Trophoblast cell (in vitro differentiated cells and primary cell): ENCODE measurements around the gene ABCC4.

Experiments used
- DNase-seq, 2 donors: peaks; one replicate each; pipeline ENCODE4 v3.0.0-alpha.2; 2016
- H2AFZ ChIP-seq: 2 replicates; pipeline ENCODE4 v1.6.1; 2013; ENCODE audit warnings: low read length, moderate library complexity, mild to moderate bottlenecking; ENCODE audit not compliant: insufficient read depth, poor library complexity
- H2AK5ac ChIP-seq: 2 replicates; pipeline ENCODE4 v1.6.1; 2013; ENCODE audit warnings: mild to moderate bottlenecking, low read length
- H2BK120ac ChIP-seq: 2 replicates; pipeline ENCODE4 v1.6.1; 2013; ENCODE audit warnings: low read length, mild to moderate bottlenecking, moderate library complexity; ENCODE audit not compliant: insufficient read depth, poor library complexity
- H2BK12ac ChIP-seq: 2 replicates; pipeline ENCODE4 v1.6.1; 2013; ENCODE audit warnings: mild to moderate bottlenecking, low read length, moderate library complexity
- H2BK5ac ChIP-seq: 2 replicates; pipeline ENCODE4 v1.6.1; 2013; ENCODE audit warnings: low read length, low read depth, moderate library complexity, mild to moderate bottlenecking; ENCODE audit not compliant: poor library complexity
- H3K14ac ChIP-seq: 2 replicates; pipeline ENCODE4 v1.6.1; 2013; ENCODE audit warnings: mild to moderate bottlenecking, low read length
- H3K18ac ChIP-seq: 2 replicates; pipeline ENCODE4 v1.6.1; 2013; ENCODE audit warnings: mild to moderate bottlenecking, low read length
- H3K23ac ChIP-seq: 2 replicates; pipeline ENCODE4 v1.6.1; 2013; ENCODE audit warnings: low read length
- H3K27ac ChIP-seq: 2 replicates; pipeline ENCODE4 v1.5.1; 2013; ENCODE audit warnings: low read depth, mild to moderate bottlenecking, inconsistent platforms, low read length, moderate library complexity
- H3K27me3 ChIP-seq: 2 replicates; pipeline ENCODE4 v1.6.1; 2013; ENCODE audit warnings: inconsistent platforms, mild to moderate bottlenecking, low read length, moderate library complexity; ENCODE audit not compliant: insufficient read depth
- H3K36me3 ChIP-seq, 2 experiments: 1 replicate in 1 of 2; 2 replicates in 1 of 2; pipeline ENCODE4 v1.6.1; 2013; ENCODE audit warnings: low read length in 2 of 2, mild to moderate bottlenecking in 2 of 2, moderate library complexity in 1 of 2; ENCODE audit not compliant: insufficient read depth in 2 of 2, control insufficient read depth in 1 of 2
- H3K4ac ChIP-seq: 2 replicates; pipeline ENCODE4 v1.6.1; 2013; ENCODE audit warnings: low read depth, mild to moderate bottlenecking, low read length, moderate library complexity
- H3K4me1 ChIP-seq, 2 experiments: 1 replicate in 1 of 2; 2 replicates in 1 of 2; pipeline ENCODE4 v1.6.1; 2013; ENCODE audit warnings: low read length in 2 of 2, mild to moderate bottlenecking in 2 of 2, moderate library complexity in 1 of 2; ENCODE audit not compliant: insufficient read depth in 2 of 2, control insufficient read depth in 1 of 2
- H3K4me2 ChIP-seq: 2 replicates; pipeline ENCODE4 v1.6.1; 2013; ENCODE audit warnings: inconsistent platforms, mild to moderate bottlenecking, low read length, moderate library complexity
- H3K4me3 ChIP-seq: 2 replicates; pipeline ENCODE4 v1.5.1; 2013; ENCODE audit warnings: mild to moderate bottlenecking, low read depth, low read length, inconsistent platforms
- H3K79me1 ChIP-seq: one replicate; pipeline ENCODE4 v1.6.1; 2013; ENCODE audit warnings: low read length
- H3K79me2 ChIP-seq: 2 replicates; pipeline ENCODE4 v1.6.1; 2013; ENCODE audit warnings: low read length, mild to moderate bottlenecking; ENCODE audit not compliant: control insufficient read depth, insufficient read depth, poor library complexity
- H3K9ac ChIP-seq: 2 replicates; pipeline ENCODE4 v1.6.1; 2013; ENCODE audit warnings: mild to moderate bottlenecking, low read length
- H3K9me3 ChIP-seq: 2 replicates; pipeline ENCODE4 v1.6.1; 2013; ENCODE audit warnings: low read depth, mild to moderate bottlenecking, control low read depth, inconsistent platforms, low read length; ENCODE audit not compliant: insufficient read depth
- H4K12ac ChIP-seq: 2 replicates; pipeline ENCODE4 v1.6.1; 2013; ENCODE audit warnings: low read depth, mild to moderate bottlenecking, low read length, moderate library complexity
- H4K8ac ChIP-seq: 2 replicates; pipeline ENCODE4 v1.6.1; 2013; ENCODE audit warnings: low read depth, mild to moderate bottlenecking, low read length, moderate library complexity
- H4K91ac ChIP-seq: one replicate; pipeline ENCODE4 v1.6.1; 2013; ENCODE audit warnings: low read depth, mild to moderate bottlenecking, low read length, moderate library complexity
- WGBS: extraction: QIAGEN DNeasy Blood & Tissue Kit; methylation state at CpG from one replicate; pipeline ENCODE4 v1.1.7; 2013; ENCODE audit warnings: missing lambda C conversion rate; ENCODE audit not compliant: insufficient read length, insufficient coverage; ENCODE audit errors: extremely low coverage; 5-methylcytosine and 5-hydroxymethylcytosine counted together

The ABCC4 gene

GRCh38 chr13:95328386-95328785, 27.1 kb upstream of the ABCC4 start:
- Histone ChIP-seq H3K27me3 (no peaks in the 10 kb centered on the region), H3K4me3 (no peak overlapping the region), H3K18ac (no peak overlapping the region), H3K9me3 (no peaks in the 10 kb centered on the region), H3K4me1 (no peaks in the 10 kb centered on the region), H3K27ac (no peak overlapping the region), H4K12ac (no peak overlapping the region), H3K79me1 (no peaks in the 10 kb centered on the region), H2BK5ac (no peak overlapping the region), H3K4ac (no peak overlapping the region), H3K79me2 (no peaks in the 10 kb centered on the region), H4K91ac (no peak overlapping the region), H2BK120ac (no peak overlapping the region), H3K23ac (no peak overlapping the region), H2AFZ (no peak overlapping the region), H2BK12ac (no peak overlapping the region), H3K9ac (no peak overlapping the region), H2AK5ac (no peak overlapping the region), H4K8ac (no peak overlapping the region), H3K36me3 (no peaks in the 10 kb centered on the region), H3K4me2 (no peak overlapping the region), H3K14ac (no peak overlapping the region)
- no CpG with 5 or more reads among the region's 5 CpGs for WGBS
- no peak for DNase-seq

- Histone ChIP-seq H3K27me3 (no peaks in the 10 kb centered on the region), H2AK5ac (no peak overlapping the region), H3K18ac (no peak overlapping the region), H3K27ac (no peak overlapping the region), H4K91ac (no peak overlapping the region), H3K79me1 (no peaks in the 10 kb centered on the region), H3K36me3 (no peaks in the 10 kb centered on the region), H2BK5ac (no peak overlapping the region), H2AFZ (no peak overlapping the region), H3K4ac (no peak overlapping the region), H3K14ac (no peak overlapping the region), H3K9ac (no peak overlapping the region), H4K12ac (no peak overlapping the region), H2BK12ac (no peak overlapping the region), H3K79me2 (no peaks in the 10 kb centered on the region), H3K9me3 (no peaks in the 10 kb centered on the region), H4K8ac (no peak overlapping the region), H2BK120ac (no peak overlapping the region), H3K4me3 (no peak overlapping the region), H3K23ac (no peak overlapping the region), H3K4me2 (no peak overlapping the region), H3K4me1 (no peaks in the 10 kb centered on the region)
- no CpG with 5 or more reads among the region's 10 CpGs for WGBS
- DNase-seq = no peak
Measured at GRCh38 chr13:95327190-95327589, 25.9 kb upstream of the ABCC4 start.

GRCh38 chr13:95326695-95327094, 25.4 kb upstream of the ABCC4 start:
- Histone ChIP-seq H3K27ac (no peak overlapping the region), H2BK12ac (no peak overlapping the region), H3K18ac (no peak overlapping the region), H3K9ac (no peak overlapping the region), H3K4me3 (no peak overlapping the region), H3K36me3 (no peaks in the 10 kb centered on the region), H3K4ac (no peak overlapping the region), H2BK5ac (no peak overlapping the region), H3K79me1 (no peaks in the 10 kb centered on the region), H4K12ac (no peak overlapping the region), H3K9me3 (no peaks in the 10 kb centered on the region), H3K4me2 (no peak overlapping the region), H3K27me3 (no peaks in the 10 kb centered on the region), H3K79me2 (no peaks in the 10 kb centered on the region), H4K91ac (no peak overlapping the region), H4K8ac (no peak overlapping the region), H2AFZ (no peak overlapping the region), H3K23ac (no peak overlapping the region), H3K4me1 (no peaks in the 10 kb centered on the region), H2AK5ac (no peak overlapping the region), H2BK120ac (no peak overlapping the region), H3K14ac (no peak overlapping the region)
- no peak for DNase-seq
- WGBS = no CpG with 5 or more reads among the region's 5 CpGs

- no peaks in the 10 kb centered on the region for H3K9me3 ChIP-seq
- WGBS = no CpG with 5 or more reads among the region's 3 CpGs
- H3K4ac ChIP-seq = no peak overlapping the region
Measured at GRCh38 chr13:95325485-95325884, 24.2 kb upstream of the ABCC4 start.

More at GRCh38 chr13:95325485-95325884, 24.2 kb upstream of the ABCC4 start:
- Histone ChIP-seq H4K12ac (no peak overlapping the region), H2AFZ (no peak overlapping the region), H3K4me3 (no peak overlapping the region), H2BK12ac (no peak overlapping the region), H4K8ac (no peak overlapping the region), H3K9ac (no peak overlapping the region), H3K4me1 (no peaks in the 10 kb centered on the region), H3K4me2 (no peak overlapping the region), H3K27ac (no peak overlapping the region), H3K36me3 (no peaks in the 10 kb centered on the region), H3K27me3 (no peaks in the 10 kb centered on the region), H3K14ac (no peak overlapping the region), H2AK5ac (no peak overlapping the region), H3K79me2 (no peaks in the 10 kb centered on the region), H3K23ac (no peak overlapping the region), H3K18ac (no peak overlapping the region), H2BK5ac (no peak overlapping the region), H4K91ac (no peak overlapping the region), H2BK120ac (no peak overlapping the region), H3K79me1 (no peaks in the 10 kb centered on the region)
- DNase-seq = no peak
